ENCODE results near the gene KRTAP10-4. TPM values are rescaled to one million over a fixed set of nuclear protein-coding genes. Genes with fewer than 3 reads are reported as not detected.
A peak's percentile ranks its signal among the peaks of the same experiment; 100 is the strongest.
"Not testable (repeated sequence)": the region's sequence is repeated elsewhere in the genome, so short reads cannot be mapped to it uniquely, and the experiment has no call there.

KRTAP10-4 gene
- total RNA-seq, 4 donors from 2014 or later, result not detected

DNA sequence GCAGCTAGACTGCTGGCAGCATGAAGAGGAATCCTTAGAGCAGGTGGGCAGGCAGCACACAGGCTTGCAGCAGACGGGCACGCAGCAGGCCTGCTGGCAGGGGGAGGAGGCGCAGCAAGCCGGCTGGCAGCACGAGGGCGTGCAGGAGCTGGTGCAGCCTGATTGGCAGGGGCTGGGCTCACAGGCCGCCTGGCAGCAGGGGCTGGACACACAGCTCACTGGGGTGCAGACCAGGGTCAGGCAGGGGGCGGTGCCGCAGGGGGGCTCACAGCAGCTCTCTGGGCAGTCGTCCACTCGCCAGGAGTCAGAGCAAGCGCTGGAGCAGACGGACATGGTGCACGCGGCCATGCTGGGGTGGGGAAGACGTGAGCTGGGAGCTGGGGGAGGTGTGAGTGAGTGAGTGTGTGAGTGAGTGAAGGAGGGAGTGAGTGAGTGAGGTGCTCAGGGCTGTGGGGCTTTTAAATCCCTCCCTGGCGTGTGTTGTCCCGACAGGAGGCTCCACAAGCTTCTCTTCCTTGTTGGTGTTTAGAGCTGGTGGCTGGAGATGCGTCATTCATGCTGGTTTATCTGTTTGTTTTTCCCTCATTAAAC is 6.8 kb downstream of the KRTAP10-4 start, which contains the start of gene KRTAP10-5:
Gene KRTAP10-5, minus strand, starts transcription at position 374 of the 591 bp plus-strand sequence. Its CDS starts 26 bp downstream, at position 348.
- in situ Hi-C loops (cut with MboI; ENCODE audit: low pct_ligation_motif_present in 1 of 4, low pct_unique_long_range_greater_than_20kb in 1 of 4, low sequenced_read_pairs in 3 of 4), result loop anchor here in 2 of 4 donors (25.0 kb wide), 1 partner anchor 107 kb away; the partner anchor contains the start of genes KRTAP10-12 (in 2 of the 2) and KRTAP12-1 (in 2 of the 2)
- intact Hi-C loops (cut with DNase I; ENCODE audit: low total_unique reads); H3K36me3 ChIP-seq; DNase-seq; H3K27ac ChIP-seq; H3K4me1 ChIP-seq; H3K27me3 ChIP-seq; H3K4me3 ChIP-seq: not testable (repeated sequence)
- TF ChIP-seq, protein P1, sequence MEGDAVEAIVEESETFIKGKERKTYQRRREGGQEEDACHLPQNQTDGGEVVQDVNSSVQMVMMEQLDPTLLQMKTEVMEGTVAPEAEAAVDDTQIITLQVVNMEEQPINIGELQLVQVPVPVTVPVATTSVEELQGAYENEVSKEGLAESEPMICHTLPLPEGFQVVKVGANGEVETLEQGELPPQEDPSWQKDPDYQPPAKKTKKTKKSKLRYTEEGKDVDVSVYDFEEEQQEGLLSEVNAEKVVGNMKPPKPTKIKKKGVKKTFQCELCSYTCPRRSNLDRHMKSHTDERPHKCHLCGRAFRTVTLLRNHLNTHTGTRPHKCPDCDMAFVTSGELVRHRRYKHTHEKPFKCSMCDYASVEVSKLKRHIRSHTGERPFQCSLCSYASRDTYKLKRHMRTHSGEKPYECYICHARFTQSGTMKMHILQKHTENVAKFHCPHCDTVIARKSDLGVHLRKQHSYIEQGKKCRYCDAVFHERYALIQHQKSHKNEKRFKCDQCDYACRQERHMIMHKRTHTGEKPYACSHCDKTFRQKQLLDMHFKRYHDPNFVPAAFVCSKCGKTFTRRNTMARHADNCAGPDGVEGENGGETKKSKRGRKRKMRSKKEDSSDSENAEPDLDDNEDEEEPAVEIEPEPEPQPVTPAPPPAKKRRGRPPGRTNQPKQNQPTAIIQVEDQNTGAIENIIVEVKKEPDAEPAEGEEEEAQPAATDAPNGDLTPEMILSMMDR (IDR thresholded peaks at IDR 0.05), result peak in 1 of 5 experiments; percentile 9
- H3K9me3 ChIP-seq, result peaks cover 9 to 12% of the 10 kb centered on the region in 2 donors
- WGBS, 2 donors (ENCODE audit: low coverage in 1 of 2), result 20 to 30% methylated on average over 2 to 17 of the region's 19 CpGs

DNA sequence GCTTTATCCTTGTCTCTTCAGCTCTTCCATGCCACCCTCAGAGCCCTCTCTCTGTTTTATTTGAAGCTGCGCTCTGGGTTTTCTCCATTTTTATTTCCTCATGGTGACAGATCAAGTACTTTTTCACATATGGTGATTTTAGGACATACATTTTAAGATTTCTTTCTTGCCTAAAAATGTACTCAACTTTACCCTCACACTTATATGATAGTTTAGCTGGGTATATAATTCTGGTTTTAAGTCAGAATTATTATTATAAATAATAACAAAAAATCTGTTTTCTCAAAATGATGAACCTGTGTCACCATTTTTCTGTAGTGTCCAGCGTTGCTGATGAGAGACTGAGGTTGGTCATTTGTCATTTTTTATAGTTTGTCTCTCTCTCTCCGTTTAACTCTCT is 7.6 kb downstream of the KRTAP10-4 start:
- TF ChIP-seq EP300 (IDR thresholded peaks at IDR 0.05; ENCODE audit: low read depth) (no peak), POLR2A (IDR thresholded peaks at IDR 0.05) (no peak), POLR2AphosphoS5 (IDR thresholded peaks at IDR 0.05) (no peak)
- TF ChIP-seq, protein P1 (IDR thresholded peaks at IDR 0.05), result no peak
- Histone ChIP-seq H3K9me3 (peaks cover 9 to 12% of the 10 kb centered on the region in 2 donors), H3K36me3 (no peaks in the 10 kb centered on the region), H3K4me1 (no peaks in the 10 kb centered on the region), H3K27me3 (peaks cover 13% of the 10 kb centered on the region), H3K27ac (no peak overlapping the region), H3K4me3 (no peak overlapping the region)
- WGBS, 2 donors (ENCODE audit: low coverage in 1 of 2), result 76 to 79% methylated on average over 3 of the region's 3 CpGs
- in situ Hi-C loops (cut with MboI; ENCODE audit: low pct_ligation_motif_present in 1 of 4, low pct_unique_long_range_greater_than_20kb in 1 of 4, low sequenced_read_pairs in 3 of 4), result loop anchor here in 2 of 4 donors (25.0 kb wide), 1 partner anchor 106 kb away; the partner anchor contains the start of genes KRTAP10-12 (in 2 of the 2) and KRTAP12-1 (in 2 of the 2)
- DNase-seq, result no peak
- intact Hi-C loops (cut with DNase I; ENCODE audit: low total_unique reads), result no loop called here

DNA sequence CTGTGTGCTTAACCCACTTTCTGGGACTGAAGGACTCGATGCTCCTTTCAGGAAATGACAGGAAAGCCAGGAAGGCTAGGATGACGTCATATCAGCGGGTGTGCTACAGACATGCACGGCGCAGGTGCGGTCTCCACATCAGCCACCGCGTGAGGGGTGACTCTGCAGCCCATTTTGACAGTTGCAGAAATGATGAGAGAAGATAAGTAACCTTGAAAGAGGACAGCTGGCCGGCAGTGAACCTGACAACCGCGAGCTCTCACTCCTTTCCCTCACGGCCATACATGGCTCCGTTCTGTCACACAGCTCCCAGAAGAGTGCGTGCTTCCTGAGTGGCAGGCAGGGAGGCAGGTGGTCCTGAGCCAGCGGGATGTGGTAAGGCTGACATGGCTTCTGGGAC is 8.5 kb downstream of the KRTAP10-4 start:
- Histone ChIP-seq H3K4me1 (no peaks in the 10 kb centered on the region), H3K27ac (no peak overlapping the region), H3K27me3 (peaks cover 17% of the 10 kb centered on the region), H3K9me3 (peaks cover 9 to 12% of the 10 kb centered on the region in 2 donors), H3K4me3 (no peak overlapping the region), H3K36me3 (no peaks in the 10 kb centered on the region)
- 75% methylated on average over 15 of the region's 15 CpGs; no CpG with 5 or more reads in 1 of the 2 donors for WGBS, 2 donors (ENCODE audit: low coverage in 1 of 2)
- no peak for TF ChIP-seq POLR2A (IDR thresholded peaks at IDR 0.05)
- no peak for TF ChIP-seq EP300 (IDR thresholded peaks at IDR 0.05; ENCODE audit: low read depth)
- no peak for TF ChIP-seq POLR2AphosphoS5 (IDR thresholded peaks at IDR 0.05)
- TF ChIP-seq, protein P1 (IDR thresholded peaks at IDR 0.05), result no peak
- DNase-seq, result no peak
- intact Hi-C loops (cut with DNase I; ENCODE audit: low total_unique reads), result no loop called here
- in situ Hi-C loops (cut with MboI; ENCODE audit: low pct_ligation_motif_present in 1 of 4, low pct_unique_long_range_greater_than_20kb in 1 of 4, low sequenced_read_pairs in 3 of 4), result loop anchor here in 2 of 4 donors (25.0 kb wide), 1 partner anchor 105 kb away; the partner anchor contains the start of genes KRTAP10-12 (in 2 of the 2) and KRTAP12-1 (in 2 of the 2)

DNA sequence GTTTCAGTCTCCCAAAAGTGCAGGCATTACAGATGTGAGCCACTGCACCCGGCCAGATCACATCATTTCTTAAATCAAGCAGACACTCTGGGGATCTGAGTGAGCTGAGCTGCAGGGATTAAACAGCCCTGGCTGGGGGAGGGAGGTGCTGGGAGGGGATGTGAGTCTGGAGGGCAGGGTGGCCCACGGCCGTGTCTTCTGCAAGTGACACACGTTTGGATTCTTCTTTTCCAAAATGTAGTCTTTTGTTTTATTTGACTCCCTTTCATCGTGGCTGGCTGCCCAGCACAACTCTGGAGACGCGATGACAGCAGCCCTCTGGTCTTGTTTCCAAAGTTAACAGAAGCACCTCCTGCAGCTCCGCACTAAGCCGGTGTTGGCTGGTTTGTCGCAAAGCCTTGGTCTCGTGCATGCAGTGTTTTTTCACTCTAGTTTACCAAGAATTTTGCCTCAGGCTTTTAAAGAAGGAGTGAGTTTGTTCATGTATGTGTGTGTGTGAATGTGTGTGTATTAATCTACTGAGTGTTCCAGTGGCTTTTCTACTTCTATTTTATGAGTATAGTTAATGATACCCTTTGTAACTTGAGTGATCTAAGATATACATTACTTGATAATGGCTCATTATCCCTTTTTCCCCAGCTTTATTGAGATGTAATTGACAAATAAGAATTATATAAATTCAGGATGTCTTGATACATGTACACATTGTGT is 9.7 kb downstream of the KRTAP10-4 start:
- Histone ChIP-seq H3K4me1 (no peaks in the 10 kb centered on the region), H3K9me3 (peaks cover 9 to 12% of the 10 kb centered on the region in 2 donors), H3K4me3 (no peak overlapping the region), H3K27me3 (peaks cover 17% of the 10 kb centered on the region), H3K27ac (no peak overlapping the region), H3K36me3 (no peaks in the 10 kb centered on the region)
- no peak for DNase-seq
- intact Hi-C loops (cut with DNase I; ENCODE audit: low total_unique reads) (no loop called here), in situ Hi-C loops (cut with MboI; ENCODE audit: low pct_ligation_motif_present in 1 of 4, low pct_unique_long_range_greater_than_20kb in 1 of 4, low sequenced_read_pairs in 3 of 4) (loop anchor here in 2 of 4 donors (25.0 kb wide), 1 partner anchor 104 kb away; the partner anchor contains the start of genes KRTAP10-12 (in 2 of the 2) and KRTAP12-1 (in 2 of the 2))
- 41 to 61% methylated on average over 7 to 11 of the region's 11 CpGs for WGBS, 2 donors (ENCODE audit: low coverage in 1 of 2)
- TF ChIP-seq POLR2A (IDR thresholded peaks at IDR 0.05), result no peak
- TF ChIP-seq, protein P1 (IDR thresholded peaks at IDR 0.05), result no peak
- TF ChIP-seq POLR2AphosphoS5 (IDR thresholded peaks at IDR 0.05), result no peak
- TF ChIP-seq EP300 (IDR thresholded peaks at IDR 0.05; ENCODE audit: low read depth), result no peak

Data from transverse colon (tissue), 4 donors.